ENCODE results near the gene RALGAPB. TPM values are rescaled to one million over a fixed set of nuclear protein-coding genes. Genes with fewer than 3 reads are reported as not detected.

The RALGAPB gene
- total and polyA plus RNA-seq, 2 of the 13 experiments (the other 11 are each of a cell fraction or from before 2014, with no cell fraction given), result 17.6 to 30.6 TPM

DNA sequence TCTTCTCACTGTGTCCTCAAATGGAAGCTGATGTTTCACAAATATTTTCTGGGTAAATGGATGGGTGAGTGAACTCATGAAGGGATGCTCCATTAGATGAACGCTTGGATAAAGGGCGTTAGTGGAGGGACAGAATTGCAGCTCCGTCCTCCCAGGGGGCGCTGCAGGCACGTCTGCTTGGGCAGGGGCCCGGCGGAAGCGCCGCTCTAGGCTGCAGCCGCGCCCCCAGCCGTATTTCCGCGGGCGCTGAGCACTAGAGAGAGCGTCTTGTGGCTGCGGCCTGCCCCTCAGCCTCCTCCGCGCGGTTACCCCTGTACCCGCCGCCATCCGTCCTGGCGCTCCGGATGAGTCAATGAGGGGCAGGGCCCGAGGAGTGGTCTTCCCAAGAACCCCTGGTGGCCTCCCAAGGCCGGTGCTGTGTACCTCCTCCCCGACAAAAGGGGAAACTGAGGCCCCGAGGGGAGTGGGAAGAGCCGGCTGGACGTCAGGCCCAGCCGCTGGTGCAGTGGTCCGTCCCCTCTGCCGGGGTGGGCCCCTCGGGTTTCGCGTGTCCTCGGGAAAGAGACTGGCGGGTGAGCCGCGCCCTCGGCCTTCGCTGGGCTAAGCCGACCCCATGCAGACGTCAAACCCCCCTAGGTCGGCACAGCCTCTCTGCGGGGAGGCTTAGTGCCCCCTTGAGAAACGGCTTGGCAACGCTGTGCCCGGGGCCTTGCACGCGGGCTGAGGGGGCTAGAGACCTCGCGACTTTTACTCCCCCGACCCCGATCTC lies 26.0 kb upstream of the RALGAPB start (continued):
- TF ChIP-seq ZNF660 (CRISPR knock-in tag; IDR thresholded peaks at IDR 0.05; ENCODE audit: borderline replicate concordance, low read depth) (peak; percentile 86; the same call in 1 of the 2 replicates), TAF1 (CRISPR knock-in tag; IDR thresholded peaks at IDR 0.05) (peak; percentile 100), ZNF253 (CRISPR knock-in tag; IDR thresholded peaks at IDR 0.05; ENCODE audit: borderline replicate concordance) (no peak; the same call in 1 of the 2 replicates), CBFB (CRISPR knock-in tag; IDR thresholded peaks at IDR 0.05) (peak; percentile 98), TBX3 (IDR thresholded peaks at IDR 0.05; ENCODE audit: borderline replicate concordance) (no peak; the same call in 1 of the 2 replicates), PAX8 (CRISPR knock-in tag; IDR thresholded peaks at IDR 0.05; ENCODE audit: borderline replicate concordance) (peak; percentile 99), ZNF577 (CRISPR knock-in tag; IDR thresholded peaks at IDR 0.05; ENCODE audit: borderline replicate concordance, low read depth) (peak; percentile 89; the same call in 1 of the 2 replicates), DPF2 (CRISPR knock-in tag; IDR thresholded peaks at IDR 0.05; ENCODE audit: borderline replicate concordance, low read depth) (no peak), TSC22D2 (CRISPR knock-in tag; IDR thresholded peaks at IDR 0.05; ENCODE audit: borderline replicate concordance) (peak; percentile 86), ZNF33A (CRISPR knock-in tag; IDR thresholded peaks at IDR 0.05; ENCODE audit: borderline replicate concordance) (0 out of 2 replicates have a peak, but pooled peaks have one; percentile 70), MNT (IDR thresholded peaks at IDR 0.05) (no peak), ZNF629 (CRISPR knock-in tag; conservative IDR thresholded peaks at IDR 0.05) (peak; percentile 56; the same call in 1 of the 2 replicates), ZNF850 (CRISPR knock-in tag; conservative IDR thresholded peaks at IDR 0.05) (no peak), SPEN (CRISPR knock-in tag; IDR thresholded peaks at IDR 0.05; ENCODE audit: low read depth) (peak; percentile 100), SMAD3 (CRISPR knock-in tag; IDR thresholded peaks at IDR 0.05) (peak; percentile 100), ZGPAT (CRISPR knock-in tag; IDR thresholded peaks at IDR 0.05) (peak; percentile 100), ZNF713 (CRISPR knock-in tag; IDR thresholded peaks at IDR 0.05) (peak; percentile 92; the same call in 1 of the 2 replicates), NFYC (CRISPR knock-in tag; IDR thresholded peaks at IDR 0.05) (peak; percentile 56; the same call in 1 of the 2 replicates), ZSCAN29 (CRISPR knock-in tag; conservative IDR thresholded peaks at IDR 0.05) (peak; percentile 59), YEATS2 (CRISPR knock-in tag; IDR thresholded peaks at IDR 0.05; ENCODE audit: borderline replicate concordance) (peak; percentile 100)
- TF ChIP-seq, protein P1, sequence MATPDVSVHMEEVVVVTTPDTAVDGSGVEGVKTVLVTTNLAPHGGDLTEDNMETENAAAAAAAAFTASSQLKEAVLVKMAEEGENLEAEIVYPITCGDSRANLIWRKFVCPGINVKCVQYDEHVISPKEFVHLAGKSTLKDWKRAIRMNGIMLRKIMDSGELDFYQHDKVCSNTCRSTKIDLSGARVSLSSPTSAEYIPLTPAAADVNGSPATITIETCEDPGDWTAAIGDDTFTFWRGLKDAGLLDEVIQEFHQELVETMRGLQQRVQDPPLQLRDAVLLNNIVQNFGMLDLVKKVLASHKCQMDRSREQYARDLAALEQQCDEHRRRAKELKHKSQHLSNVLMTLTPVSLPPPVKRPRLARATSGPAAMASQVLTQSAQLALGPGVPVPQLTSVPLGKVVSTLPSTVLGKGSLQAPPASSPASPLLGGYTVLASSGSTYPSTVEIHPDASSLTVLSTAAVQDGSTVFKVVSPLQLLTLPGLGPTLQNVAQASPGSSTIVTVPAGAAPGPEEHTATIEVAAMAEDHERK (CRISPR knock-in tag; IDR thresholded peaks at IDR 0.05; ENCODE audit: low read depth), result peak; percentile 86
- TF ChIP-seq, protein P2, sequence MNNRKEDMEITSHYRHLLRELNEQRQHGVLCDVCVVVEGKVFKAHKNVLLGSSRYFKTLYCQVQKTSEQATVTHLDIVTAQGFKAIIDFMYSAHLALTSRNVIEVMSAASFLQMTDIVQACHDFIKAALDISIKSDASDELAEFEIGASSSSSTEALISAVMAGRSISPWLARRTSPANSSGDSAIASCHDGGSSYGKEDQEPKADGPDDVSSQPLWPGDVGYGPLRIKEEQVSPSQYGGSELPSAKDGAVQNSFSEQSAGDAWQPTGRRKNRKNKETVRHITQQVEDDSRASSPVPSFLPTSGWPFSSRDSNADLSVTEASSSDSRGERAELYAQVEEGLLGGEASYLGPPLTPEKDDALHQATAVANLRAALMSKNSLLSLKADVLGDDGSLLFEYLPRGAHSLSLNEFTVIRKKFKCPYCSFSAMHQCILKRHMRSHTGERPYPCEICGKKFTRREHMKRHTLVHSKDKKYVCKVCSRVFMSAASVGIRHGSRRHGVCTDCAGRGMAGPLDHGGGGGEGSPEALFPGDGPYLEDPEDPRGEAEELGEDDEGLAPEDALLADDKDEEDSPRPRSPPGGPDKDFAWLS (CRISPR knock-in tag; IDR thresholded peaks at IDR 0.05; ENCODE audit: borderline replicate concordance), result 0 out of 2 replicates have a peak, but pooled peaks have one; percentile 86
